Psoas muscle (tissue), 8 donors: ENCODE measurements around the gene UNK. TPM values are rescaled to one million over a fixed set of nuclear protein-coding genes. Genes with fewer than 3 reads are reported as not detected.

ENCODE experiments used
- ATAC-seq, 4 donors: fragments of 200-7000 bp; cut with Tn5 transposase; one replicate each; pipeline ENCODE4 v1.9.1; 2020; ENCODE audit warnings: moderate library complexity in 3 of 4, mild to moderate bottlenecking in 2 of 4
- DNase-seq, 2 donors: peaks; one replicate each; pipeline ENCODE4 v3.0.0-alpha.2; 2020
- H3K27ac ChIP-seq: fragments of 200-600 bp; one replicate; pipeline ENCODE4 v1.8.0; 2022
- H3K27me3 ChIP-seq, 3 donors: fragments of 200-600 bp in 1 of 3; one replicate each; pipeline versions ENCODE4 v1.6.1 to v1.8.0; 2013 to 2022; ENCODE audit warnings: low read length in 2 of 3, mild to moderate bottlenecking in 2 of 3, moderate library complexity in 1 of 3; ENCODE audit not compliant: insufficient read depth in 3 of 3
- H3K36me3 ChIP-seq, 2 donors: fragments of 200-600 bp in 1 of 2; one replicate each; pipeline versions ENCODE4 v1.6.1 to v1.8.0; 2013 to 2022; ENCODE audit warnings: low read depth in 1 of 2, mild to moderate bottlenecking in 1 of 2, moderate library complexity in 1 of 2; ENCODE audit not compliant: insufficient read depth in 1 of 2
- H3K4me1 ChIP-seq: fragments of 200-600 bp; one replicate; pipeline ENCODE4 v1.8.0; 2022
- H3K4me3 ChIP-seq: fragments of 200-600 bp; one replicate; pipeline ENCODE4 v1.8.0; 2022; ENCODE audit warnings: mild to moderate bottlenecking
- H3K9me3 ChIP-seq: fragments of 200-600 bp; one replicate; pipeline ENCODE4 v1.8.0; 2022
- WGBS, 3 donors: extraction: QIAGEN DNeasy Blood & Tissue Kit; methylation state at CpG; one replicate each; pipeline versions ENCODE4 v1.1.6 to v1.1.7; 2013; 5-methylcytosine and 5-hydroxymethylcytosine counted together
- intact Hi-C, 2 donors: fragments of 100-400 bp; cut with DNase I; formaldehyde crosslinking; loops; one replicate each; pipeline versions ENCODE4 v1.11.0 to v1.14.2; 2022
- polyA plus RNA-seq, 3 donors: library from polyadenylated mRNA; stranded (reverse); fragments of 200-250 nt; gene quantifications; one replicate each; pipeline ENCODE4 v1.2.3, GENCODE V29; 2013
- total RNA-seq, 4 donors: library from RNA; stranded (reverse); fragmentation: NEBNext Ultra II Directional in 2 of 4; extraction: Animal tissue kit (Norgen Biotek cat#: 25700) in 2 of 4; gene quantifications; one replicate each; pipeline versions ENCODE4 v1.2.1 to v1.2.4, GENCODE V29; 2021 to 2023
- TF ChIP-seq, protein P1 (sequence below): fragments of 200-600 bp; IDR thresholded peaks from one replicate; pipeline ENCODE4 v1.8.0; 2022; ENCODE audit warnings: antibody characterized with exemption
- donor health status: healthy with polysubstance abuse.
- donor health status: DM: no; HTN: no; CAD: no; lungs with moderate emphysema.
- donor health status: Bipolar disorder and iron deficiency.
- donor health status: healthy.
- donor health status: DM: yes; HTN: yes; CAD: no.
- donor health status: DM: no; HTN: no; CAD: no.
- donor health status: DM: no; HTN: no; CAD: no.
- donor health status: DM: yes; HTN: yes; CAD: no.

UNK gene
- total and polyA plus RNA-seq, 7 donors: 6.9 to 13.7 (median 8.2) TPM

DNA sequence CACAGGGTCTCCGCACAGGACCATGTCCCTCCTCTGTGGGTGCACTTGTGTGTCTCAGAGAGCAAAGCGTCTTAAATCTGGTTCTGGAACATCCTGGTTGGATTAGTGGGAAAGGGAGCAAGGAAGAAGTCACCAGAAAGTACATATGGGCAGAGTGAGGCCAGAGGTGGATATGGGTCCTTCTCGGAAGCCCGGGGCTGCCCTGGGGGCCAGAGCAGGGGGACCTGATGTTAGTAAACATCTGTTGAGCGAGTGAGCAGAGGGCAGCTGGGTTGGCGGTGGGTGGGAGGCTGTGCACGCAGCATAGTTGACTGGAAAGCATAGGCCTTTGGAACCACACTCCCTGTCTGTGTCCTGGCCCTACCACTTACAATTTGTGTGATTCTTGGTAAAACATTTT lies 36.9 kb downstream of the UNK start:
- no peak overlapping the region for H3K27ac ChIP-seq
- H3K4me3 ChIP-seq: no peak overlapping the region
- no peaks in the 10 kb centered on the region for H3K27me3 ChIP-seq
- no peaks in the 10 kb centered on the region for H3K9me3 ChIP-seq
- ATAC-seq: no peak
- WGBS, 3 donors: 90 to 94% (median 90%) methylated on average over 7 of the region's 7 CpGs
- no peak for DNase-seq
- intact Hi-C loops: no loop called here
- no peaks in the 10 kb centered on the region for H3K4me1 ChIP-seq
- TF ChIP-seq, protein P1, sequence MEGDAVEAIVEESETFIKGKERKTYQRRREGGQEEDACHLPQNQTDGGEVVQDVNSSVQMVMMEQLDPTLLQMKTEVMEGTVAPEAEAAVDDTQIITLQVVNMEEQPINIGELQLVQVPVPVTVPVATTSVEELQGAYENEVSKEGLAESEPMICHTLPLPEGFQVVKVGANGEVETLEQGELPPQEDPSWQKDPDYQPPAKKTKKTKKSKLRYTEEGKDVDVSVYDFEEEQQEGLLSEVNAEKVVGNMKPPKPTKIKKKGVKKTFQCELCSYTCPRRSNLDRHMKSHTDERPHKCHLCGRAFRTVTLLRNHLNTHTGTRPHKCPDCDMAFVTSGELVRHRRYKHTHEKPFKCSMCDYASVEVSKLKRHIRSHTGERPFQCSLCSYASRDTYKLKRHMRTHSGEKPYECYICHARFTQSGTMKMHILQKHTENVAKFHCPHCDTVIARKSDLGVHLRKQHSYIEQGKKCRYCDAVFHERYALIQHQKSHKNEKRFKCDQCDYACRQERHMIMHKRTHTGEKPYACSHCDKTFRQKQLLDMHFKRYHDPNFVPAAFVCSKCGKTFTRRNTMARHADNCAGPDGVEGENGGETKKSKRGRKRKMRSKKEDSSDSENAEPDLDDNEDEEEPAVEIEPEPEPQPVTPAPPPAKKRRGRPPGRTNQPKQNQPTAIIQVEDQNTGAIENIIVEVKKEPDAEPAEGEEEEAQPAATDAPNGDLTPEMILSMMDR: no peak
- peaks cover 7 to 91% of the 10 kb centered on the region in 2 donors for H3K36me3 ChIP-seq

DNA sequence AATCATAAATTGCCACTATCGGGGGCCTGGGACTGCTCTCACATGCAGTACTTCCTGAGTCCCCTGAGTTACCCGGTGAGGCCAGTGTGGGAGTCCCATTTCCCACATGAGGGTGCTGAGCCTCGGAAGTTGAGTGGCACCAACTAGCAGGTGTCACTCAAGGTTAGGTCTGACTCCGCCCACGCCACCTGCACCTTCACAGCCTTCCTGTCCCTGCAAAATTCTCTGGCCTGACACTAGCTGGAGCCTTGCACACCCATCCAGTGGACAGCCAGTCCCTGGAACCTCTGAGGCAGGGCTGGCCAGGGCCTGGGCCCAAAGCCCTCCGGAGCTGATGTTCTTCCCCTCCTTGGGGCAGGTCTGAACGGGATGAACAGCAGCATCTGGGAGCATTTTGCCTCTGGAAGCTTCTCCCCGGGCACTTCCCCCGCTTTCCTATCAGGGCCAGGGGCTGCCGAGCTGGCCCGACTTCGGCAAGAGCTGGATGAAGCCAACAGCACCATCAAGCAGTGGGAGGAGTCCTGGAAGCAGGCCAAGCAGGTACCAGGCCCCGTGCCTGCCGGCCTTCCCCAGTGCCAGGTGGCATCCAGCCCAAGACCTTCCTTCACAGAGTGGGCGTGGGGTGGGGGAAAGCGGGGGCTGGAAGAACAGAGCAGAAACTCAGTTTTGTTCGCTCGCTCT lies 37.7 kb downstream of the UNK start:
- TF ChIP-seq, protein P1: no peak
- Histone ChIP-seq H3K27ac (no peak overlapping the region), H3K9me3 (no peaks in the 10 kb centered on the region), H3K4me1 (peaks cover 4% of the 10 kb centered on the region), H3K36me3 (peaks cover 7 to 84% of the 10 kb centered on the region in 2 donors), H3K4me3 (no peak overlapping the region), H3K27me3 (no peaks in the 10 kb centered on the region)
- DNase-seq (no peak), ATAC-seq (no peak)
- intact Hi-C loops: no loop called here
- WGBS, 3 donors: 65 to 70% (median 67%) methylated on average over 18 of the region's 18 CpGs

DNA sequence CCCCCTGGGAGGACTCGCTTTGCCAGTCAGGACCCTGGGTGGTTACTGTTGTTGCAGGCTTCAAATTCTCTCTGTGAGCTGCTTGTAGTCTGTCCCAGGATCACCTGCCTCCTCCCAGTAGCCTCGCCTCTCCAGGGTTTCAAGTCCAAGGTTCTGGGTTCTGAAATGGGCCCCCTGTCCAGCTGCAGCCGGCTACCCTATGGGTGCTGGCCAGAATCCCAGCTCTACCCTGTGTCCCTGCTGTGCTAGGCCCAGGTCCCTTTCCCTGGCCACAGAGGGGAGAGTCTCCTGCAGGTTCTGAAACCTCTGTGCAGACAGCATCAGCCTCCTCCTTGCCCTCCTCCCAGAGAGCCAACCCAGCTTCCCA lies 38.2 kb downstream of the UNK start:
- Histone ChIP-seq H3K27me3 (no peaks in the 10 kb centered on the region), H3K36me3 (peaks cover 7 to 79% of the 10 kb centered on the region in 2 donors), H3K4me1 (peaks cover 9% of the 10 kb centered on the region), H3K4me3 (no peak overlapping the region), H3K27ac (no peak overlapping the region), H3K9me3 (no peaks in the 10 kb centered on the region)
- ATAC-seq (no peak), DNase-seq (no peak)
- intact Hi-C loops: no loop called here
- 87 to 95% (median 93%) methylated on average over 3 of the region's 3 CpGs for WGBS, 3 donors
- TF ChIP-seq, protein P1: no peak

DNA sequence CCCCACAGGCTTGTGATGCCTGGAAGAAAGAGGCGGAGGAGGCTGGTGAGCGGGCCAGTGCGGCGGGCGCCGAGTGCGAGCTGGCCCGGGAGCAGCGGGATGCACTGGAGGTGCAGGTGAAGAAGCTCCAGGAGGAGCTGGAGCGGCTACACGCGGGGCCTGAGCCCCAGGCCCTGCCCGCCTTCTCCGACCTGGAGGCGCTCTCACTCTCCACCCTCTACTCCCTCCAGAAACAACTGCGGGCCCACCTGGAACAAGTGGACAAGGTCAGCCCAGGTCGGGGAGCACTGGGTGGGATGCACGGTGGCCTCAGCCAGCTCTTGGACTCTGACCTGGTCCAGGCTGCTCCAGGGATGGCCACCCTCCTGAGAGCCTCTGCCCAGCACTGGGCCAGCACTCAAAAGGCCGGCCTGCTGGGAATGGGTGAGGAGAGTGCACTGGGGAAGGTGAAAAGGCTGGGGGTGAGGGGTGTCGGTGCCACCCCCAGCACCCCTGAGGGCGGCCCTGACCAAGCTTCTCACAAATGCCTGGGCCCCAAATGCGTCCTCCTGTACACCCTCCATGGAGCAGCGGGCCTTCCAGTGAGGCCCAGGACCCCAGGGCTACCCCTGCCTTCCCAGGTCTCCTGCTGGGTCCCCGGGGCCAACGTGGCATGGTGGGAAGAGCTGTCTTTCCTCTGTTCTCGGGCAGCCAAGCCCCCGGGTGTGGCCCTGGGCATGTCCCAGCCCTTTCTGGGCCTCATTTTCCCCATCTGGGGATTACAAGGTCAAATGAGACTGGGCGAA lies 38.8 kb downstream of the UNK start:
- H3K27ac ChIP-seq: no peak overlapping the region
- no peak overlapping the region for H3K4me3 ChIP-seq
- ATAC-seq: no peak
- WGBS, 3 donors: 85 to 90% (median 85%) methylated on average over 27 to 28 of the region's 28 CpGs
- intact Hi-C loops: no loop called here
- H3K4me1 ChIP-seq: peaks cover 9% of the 10 kb centered on the region
- peaks cover 7 to 73% of the 10 kb centered on the region in 2 donors for H3K36me3 ChIP-seq
- DNase-seq: no peak
- no peaks in the 10 kb centered on the region for H3K9me3 ChIP-seq
- TF ChIP-seq, protein P1: no peak
- no peaks in the 10 kb centered on the region for H3K27me3 ChIP-seq
